Sigmoid colon (tissue), 7 donors: Measurements from ENCODE around the gene TRAF5. TPM values are rescaled to one million over a fixed set of nuclear protein-coding genes. Genes with fewer than 3 reads are reported as not detected.

Experiments
- DNase-seq: peaks from one replicate; pipeline ENCODE4 v3.0.0-alpha.2; 2019
- H3K27ac ChIP-seq, 4 donors: fragments of 200-600 bp; sonication (generic); one replicate each; pipeline ENCODE4 v1.5.1; 2016 to 2019; ENCODE audit warnings: mild to moderate bottlenecking in 1 of 4
- H3K27me3 ChIP-seq, 3 donors: fragments of 200-600 bp; sonication (generic); one replicate each; pipeline ENCODE4 v1.5.1; 2019; ENCODE audit warnings: mild to moderate bottlenecking in 1 of 3
- H3K36me3 ChIP-seq, 4 donors: fragments of 200-600 bp; sonication (generic); one replicate each; pipeline ENCODE4 v1.5.1; 2016 to 2019
- H3K4me1 ChIP-seq, 4 donors: fragments of 200-600 bp; sonication (generic); one replicate each; pipeline ENCODE4 v1.5.1; 2017 to 2019
- H3K4me3 ChIP-seq, 4 donors: fragments of 200-600 bp; sonication (generic); one replicate each; pipeline ENCODE4 v1.5.1; 2017 to 2019; ENCODE audit warnings: mild to moderate bottlenecking in 2 of 4, moderate library complexity in 1 of 4
- H3K9me3 ChIP-seq, 4 donors: fragments of 200-600 bp in 3 of 4; sonication (generic) in 3 of 4; one replicate each; pipeline versions ENCODE4 v1.5.1 to v1.6.1; 2013 to 2019
- CTCF ChIP-seq, 4 experiments: fragments of 450-650 bp in 3 of 4; fragments of 200-600 bp in 1 of 4; IDR thresholded peaks; one replicate each; pipeline ENCODE4 v1.5.1; 2016 to 2019; ENCODE audit warnings: antibody characterized with exemption in 4 of 4, mild to moderate bottlenecking in 3 of 4, moderate library complexity in 2 of 4
- EP300 ChIP-seq, 4 donors: sonication (generic); formaldehyde crosslinking; IDR thresholded peaks; one replicate each; pipeline ENCODE4 v1.6.1; 2017; ENCODE audit warnings: antibody characterized with exemption in 4 of 4
- POLR2A ChIP-seq, 2 donors: fragments of 450-650 bp; IDR thresholded peaks; one replicate each; pipeline ENCODE4 v1.6.1; 2016; ENCODE audit warnings: antibody characterized with exemption in 2 of 2, mild to moderate bottlenecking in 2 of 2, moderate library complexity in 2 of 2
- POLR2AphosphoS5 ChIP-seq, 4 donors: sonication (generic); formaldehyde crosslinking; IDR thresholded peaks; one replicate each; pipeline ENCODE4 v1.6.1; 2017; ENCODE audit warnings: antibody characterized with exemption in 4 of 4
- WGBS, 2 donors: extraction: QIAGEN DNeasy Blood & Tissue Kit; methylation state at CpG; one replicate each; pipeline ENCODE4 v1.1.7; 2013; 5-methylcytosine and 5-hydroxymethylcytosine counted together
- intact Hi-C: fragments of 100-400 bp; cut with DNase I; formaldehyde crosslinking; loops from one replicate; pipeline ENCODE4 v1.15.1; 2023
- polyA plus RNA-seq, 3 donors: library from polyadenylated mRNA; stranded (reverse); fragments of 200-250 nt; gene quantifications; one replicate each; pipeline ENCODE4 v1.2.3, GENCODE V29; 2013
- total RNA-seq, 4 donors: library from RNA; depleted of rRNA; stranded (reverse); fragments of >200 nt; gene quantifications; one replicate each; pipeline ENCODE4 v1.1.0, GENCODE V29; 2016
- donor health status: healthy with polysubstance abuse.
- donor health status: Bipolar disorder and iron deficiency.
- donor health status: healthy.

Gene TRAF5
- total and polyA plus RNA-seq, 7 donors = 2.4 to 55.9 (median 20.8) TPM

DNA sequence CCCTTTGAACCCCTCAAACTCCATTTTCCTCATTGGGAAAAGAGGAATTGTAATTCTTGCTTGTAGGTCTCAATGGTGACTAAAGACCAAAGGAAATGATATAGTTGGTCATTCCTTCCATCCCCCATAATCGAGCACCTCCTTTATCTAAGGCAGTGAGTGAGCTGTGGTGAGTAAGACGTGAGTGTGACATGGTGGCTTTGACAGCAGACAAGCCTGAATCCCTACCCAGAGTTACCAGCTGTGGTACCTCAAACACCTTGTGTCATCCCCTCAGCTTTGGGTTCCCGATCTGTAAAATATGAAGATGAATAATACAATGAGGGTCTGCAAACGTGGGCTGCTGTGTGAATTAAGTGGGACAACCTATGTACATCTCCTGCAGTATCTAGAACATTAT lies 8.4 kb downstream of the TRAF5 start:
- TF ChIP-seq POLR2AphosphoS5 (IDR thresholded peaks at IDR 0.05) (no peak), EP300 (IDR thresholded peaks at IDR 0.05) (no peak), CTCF (IDR thresholded peaks at IDR 0.05) (no peak), POLR2A (IDR thresholded peaks at IDR 0.05) (no peak)
- Histone ChIP-seq H3K27me3 (no peaks in the 10 kb centered on the region), H3K9me3 (no peaks in the 10 kb centered on the region), H3K4me1 (peaks cover 0 to 89% (median 57%) of the 10 kb centered on the region in 4 donors), H3K36me3 (no peaks in the 10 kb centered on the region), H3K4me3 (no peak overlapping the region), H3K27ac (no peak overlapping the region)
- 49 to 70% methylated on average over 4 of the region's 4 CpGs for WGBS, 2 donors
- DNase-seq = no peak
- intact Hi-C loops = no loop called here

GRCh38 chr1:211335522-211336157 lies 9.0 kb downstream of the TRAF5 start:
- DNase-seq = no peak
- intact Hi-C loops = no loop called here
- no peak overlapping the region for H3K27ac ChIP-seq
- 10 to 24% methylated on average over 3 of the region's 3 CpGs for WGBS, 2 donors
- no peaks in the 10 kb centered on the region for H3K36me3 ChIP-seq
- no peaks in the 10 kb centered on the region for H3K27me3 ChIP-seq
- peaks cover 0 to 83% (median 50%) of the 10 kb centered on the region in 4 donors for H3K4me1 ChIP-seq
- no peak for TF ChIP-seq EP300 (IDR thresholded peaks at IDR 0.05)
- TF ChIP-seq POLR2AphosphoS5 (IDR thresholded peaks at IDR 0.05) = no peak
- TF ChIP-seq CTCF (IDR thresholded peaks at IDR 0.05) = no peak
- no peak for TF ChIP-seq POLR2A (IDR thresholded peaks at IDR 0.05)
- no peaks in the 10 kb centered on the region for H3K9me3 ChIP-seq
- H3K4me3 ChIP-seq = no peak overlapping the region

DNA sequence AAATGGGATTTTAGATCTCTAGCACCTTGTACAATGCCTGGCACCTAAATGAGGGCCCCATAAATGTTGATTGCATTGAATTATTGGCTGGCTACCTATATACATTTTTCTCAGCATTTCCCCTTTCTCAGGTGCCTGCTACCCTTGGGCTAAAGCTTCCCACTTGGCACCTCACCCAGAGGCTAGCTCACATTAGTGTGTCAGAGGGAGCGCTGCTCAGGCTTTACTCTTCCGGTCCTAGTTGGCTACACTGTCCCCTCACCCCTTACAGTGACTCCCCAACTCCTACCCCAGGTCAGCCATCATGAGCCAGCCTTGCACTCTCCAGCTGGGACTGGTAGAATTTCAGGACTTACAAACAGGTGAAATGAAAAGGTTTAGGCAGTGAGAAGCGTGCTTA lies 9.5 kb downstream of the TRAF5 start:
- Histone ChIP-seq H3K36me3 (no peaks in the 10 kb centered on the region), H3K27me3 (no peaks in the 10 kb centered on the region), H3K4me3 (no peak overlapping the region), H3K27ac (no peak overlapping the region), H3K9me3 (no peaks in the 10 kb centered on the region), H3K4me1 (peaks cover 0 to 82% (median 45%) of the 10 kb centered on the region in 4 donors)
- DNase-seq = no peak
- intact Hi-C loops = no loop called here
- 17 to 37% methylated on average over 3 of the region's 3 CpGs for WGBS, 2 donors
- TF ChIP-seq POLR2A (IDR thresholded peaks at IDR 0.05) (no peak), POLR2AphosphoS5 (IDR thresholded peaks at IDR 0.05) (no peak), EP300 (IDR thresholded peaks at IDR 0.05) (no peak), CTCF (IDR thresholded peaks at IDR 0.05) (no peak)

- TF ChIP-seq EP300 (IDR thresholded peaks at IDR 0.05) (no peak), POLR2AphosphoS5 (IDR thresholded peaks at IDR 0.05) (no peak), POLR2A (IDR thresholded peaks at IDR 0.05) (no peak), CTCF (IDR thresholded peaks at IDR 0.05) (no peak)
- Histone ChIP-seq H3K4me1 (peaks cover 0 to 80% (median 40%) of the 10 kb centered on the region in 4 donors), H3K9me3 (no peaks in the 10 kb centered on the region), H3K4me3 (no peak overlapping the region), H3K27ac (no peak overlapping the region), H3K36me3 (no peaks in the 10 kb centered on the region), H3K27me3 (no peaks in the 10 kb centered on the region)
- no peak for DNase-seq
- intact Hi-C loops = no loop called here
- WGBS, 2 donors = 18 to 76% methylated on average over 15 of the region's 15 CpGs
These were observed 10.1 kb downstream of the TRAF5 start for GRCh38 chr1:211336775-211337174.
